NT2/D1 (cell line): ENCODE measurements around the gene BICRA.

Source experiments
- YY1 ChIP-seq: IDR thresholded peaks from 2 replicates; pipeline ENCODE4 v1.6.1; 2011; ENCODE audit not compliant: insufficient read length, insufficient read depth
- ZNF274 ChIP-seq: IDR thresholded peaks from 2 replicates; pipeline ENCODE4 v1.6.1; 2011; ENCODE audit warnings: mild to moderate bottlenecking, low read depth, low read length

DNA sequence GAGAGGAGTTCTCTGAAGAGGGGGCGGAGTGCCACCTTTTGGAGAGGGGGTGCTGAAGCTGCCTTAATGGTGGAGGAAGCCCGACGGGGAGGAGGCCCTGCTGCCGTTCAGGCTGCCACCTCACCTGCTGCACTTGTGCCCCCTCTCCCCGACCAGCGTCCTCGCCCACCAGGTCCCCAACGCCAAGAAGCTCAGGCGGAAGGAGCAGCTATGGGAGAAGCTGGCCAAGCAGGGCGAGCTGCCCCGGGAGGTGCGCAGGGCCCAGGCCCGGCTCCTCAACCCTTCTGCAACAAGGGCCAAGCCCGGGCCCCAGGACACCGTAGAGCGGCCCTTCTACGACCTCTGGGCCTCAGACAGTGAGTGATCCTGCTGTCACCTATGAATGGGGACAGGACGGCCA is 141.8 kb downstream of the BICRA start:
- TF ChIP-seq YY1, result no peak
- no peak for TF ChIP-seq ZNF274
